Measurements from ENCODE around the gene TMCO1. TPM values are rescaled to one million over a fixed set of nuclear protein-coding genes. Genes with fewer than 3 reads are reported as not detected.

The TMCO1 gene
- polyA plus RNA-seq, 3 donors = 24.1 to 154 (median 146) TPM

GRCh38 chr1:165712764-165713163 is 55.9 kb downstream of the TMCO1 start:
- H3K4me3 ChIP-seq (replicated peaks in 1 of 3; ENCODE audit: low read depth in 2 of 3, low read length in 3 of 3) = no peak overlapping the region
- H2AFZ ChIP-seq (ENCODE audit: insufficient read depth, low read depth, low read length, poor library complexity, severe bottlenecking) = no peak overlapping the region
- peaks cover 4% of the 10 kb centered on the region for H3K4me1 Mint-ChIP-seq
- TF ChIP-seq, protein P1, sequence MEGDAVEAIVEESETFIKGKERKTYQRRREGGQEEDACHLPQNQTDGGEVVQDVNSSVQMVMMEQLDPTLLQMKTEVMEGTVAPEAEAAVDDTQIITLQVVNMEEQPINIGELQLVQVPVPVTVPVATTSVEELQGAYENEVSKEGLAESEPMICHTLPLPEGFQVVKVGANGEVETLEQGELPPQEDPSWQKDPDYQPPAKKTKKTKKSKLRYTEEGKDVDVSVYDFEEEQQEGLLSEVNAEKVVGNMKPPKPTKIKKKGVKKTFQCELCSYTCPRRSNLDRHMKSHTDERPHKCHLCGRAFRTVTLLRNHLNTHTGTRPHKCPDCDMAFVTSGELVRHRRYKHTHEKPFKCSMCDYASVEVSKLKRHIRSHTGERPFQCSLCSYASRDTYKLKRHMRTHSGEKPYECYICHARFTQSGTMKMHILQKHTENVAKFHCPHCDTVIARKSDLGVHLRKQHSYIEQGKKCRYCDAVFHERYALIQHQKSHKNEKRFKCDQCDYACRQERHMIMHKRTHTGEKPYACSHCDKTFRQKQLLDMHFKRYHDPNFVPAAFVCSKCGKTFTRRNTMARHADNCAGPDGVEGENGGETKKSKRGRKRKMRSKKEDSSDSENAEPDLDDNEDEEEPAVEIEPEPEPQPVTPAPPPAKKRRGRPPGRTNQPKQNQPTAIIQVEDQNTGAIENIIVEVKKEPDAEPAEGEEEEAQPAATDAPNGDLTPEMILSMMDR (IDR thresholded peaks at IDR 0.05) = no peak
- DNase-seq = no peak
- no peaks in the 10 kb centered on the region for H3K27me3 ChIP-seq (ENCODE audit: control insufficient read depth in 2 of 2, insufficient read depth in 2 of 2, low read length in 2 of 2)
- H3K27me3 Mint-ChIP-seq (ENCODE audit: low read depth in 3 of 3) = peaks cover 3 to 9% (median 4%) of the 10 kb centered on the region in 3 donors
- H4K20me1 ChIP-seq (ENCODE audit: insufficient read depth, low read length) = no peaks in the 10 kb centered on the region
- no peak overlapping the region for H3K4me2 ChIP-seq (replicated peaks; ENCODE audit: extremely low read depth, low read length, poor library complexity, severe bottlenecking)
- H3K4me3 Mint-ChIP-seq = no peak overlapping the region
- H3K4me1 ChIP-seq (ENCODE audit: control insufficient read depth in 1 of 2, insufficient read depth in 2 of 2, low read length in 2 of 2) = no peaks in the 10 kb centered on the region
- H3K27ac Mint-ChIP-seq = no peak overlapping the region
- no peaks in the 10 kb centered on the region for H3K36me3 ChIP-seq (replicated peaks in 1 of 2; ENCODE audit: control insufficient read depth in 1 of 2, insufficient read depth in 2 of 2, low read length in 2 of 2)
- H3K9me3 ChIP-seq (replicated peaks in 1 of 2; ENCODE audit: control insufficient read depth in 1 of 2, insufficient read depth in 1 of 2, low read length in 2 of 2) = no peaks in the 10 kb centered on the region
- no peak overlapping the region for H3K27ac ChIP-seq (ENCODE audit: low read depth in 1 of 2, low read length in 2 of 2)
- intact Hi-C loops (cut with micrococcal nuclease) = no loop called here
- H3K79me2 ChIP-seq (ENCODE audit: insufficient read depth, low read length) = no peaks in the 10 kb centered on the region
- H3K9me3 Mint-ChIP-seq = no peaks in the 10 kb centered on the region
- H3K36me3 Mint-ChIP-seq = no peaks in the 10 kb centered on the region
- H3K9ac ChIP-seq (ENCODE audit: insufficient read depth, low read length, poor library complexity, severe bottlenecking) = no peak overlapping the region
- no CpG with 5 or more reads among the region's 5 CpGs for WGBS (ENCODE audit: insufficient coverage)

- Histone ChIP-seq H3K27ac (ENCODE audit: low read depth in 1 of 2, low read length in 2 of 2) (no peak overlapping the region), H2AFZ (ENCODE audit: insufficient read depth, low read depth, low read length, poor library complexity, severe bottlenecking) (no peak overlapping the region), H3K9ac (ENCODE audit: insufficient read depth, low read length, poor library complexity, severe bottlenecking) (no peak overlapping the region), H4K20me1 (ENCODE audit: insufficient read depth, low read length) (no peaks in the 10 kb centered on the region), H3K36me3 (replicated peaks in 1 of 2; ENCODE audit: control insufficient read depth in 1 of 2, insufficient read depth in 2 of 2, low read length in 2 of 2) (no peaks in the 10 kb centered on the region), H3K4me2 (replicated peaks; ENCODE audit: extremely low read depth, low read length, poor library complexity, severe bottlenecking) (no peak overlapping the region), H3K4me3 (replicated peaks in 1 of 3; ENCODE audit: low read depth in 2 of 3, low read length in 3 of 3) (no peak overlapping the region), H3K79me2 (ENCODE audit: insufficient read depth, low read length) (no peaks in the 10 kb centered on the region), H3K4me1 (ENCODE audit: control insufficient read depth in 1 of 2, insufficient read depth in 2 of 2, low read length in 2 of 2) (no peaks in the 10 kb centered on the region), H3K27me3 (ENCODE audit: control insufficient read depth in 2 of 2, insufficient read depth in 2 of 2, low read length in 2 of 2) (no peaks in the 10 kb centered on the region), H3K9me3 (replicated peaks in 1 of 2; ENCODE audit: control insufficient read depth in 1 of 2, insufficient read depth in 1 of 2, low read length in 2 of 2) (no peaks in the 10 kb centered on the region)
- Mint-ChIP-seq H3K27me3 (ENCODE audit: low read depth in 3 of 3) (peaks cover 4 to 11% (median 7%) of the 10 kb centered on the region in 3 donors), H3K9me3 (no peaks in the 10 kb centered on the region), H3K27ac (peak overlapping the region in 1 of 7 donors; percentile 19), H3K4me3 (no peak overlapping the region), H3K4me1 (peaks cover 4% of the 10 kb centered on the region), H3K36me3 (no peaks in the 10 kb centered on the region)
- no peak for DNase-seq
- TF ChIP-seq, protein P1 (IDR thresholded peaks at IDR 0.05) = no peak
- intact Hi-C loops (cut with micrococcal nuclease) = no loop called here
- 95% methylated on average over 8 of the region's 11 CpGs for WGBS (ENCODE audit: insufficient coverage)
These were observed 60.5 kb downstream of the TMCO1 start for GRCh38 chr1:165707984-165708706.
